ENCODE data around the gene TIPRL. TPM values are rescaled to one million over a fixed set of nuclear protein-coding genes. Genes with fewer than 3 reads are reported as not detected.

The TIPRL gene
- total and polyA plus RNA-seq, 11 donors: 11.8 to 39.4 (median 32.7) TPM

DNA sequence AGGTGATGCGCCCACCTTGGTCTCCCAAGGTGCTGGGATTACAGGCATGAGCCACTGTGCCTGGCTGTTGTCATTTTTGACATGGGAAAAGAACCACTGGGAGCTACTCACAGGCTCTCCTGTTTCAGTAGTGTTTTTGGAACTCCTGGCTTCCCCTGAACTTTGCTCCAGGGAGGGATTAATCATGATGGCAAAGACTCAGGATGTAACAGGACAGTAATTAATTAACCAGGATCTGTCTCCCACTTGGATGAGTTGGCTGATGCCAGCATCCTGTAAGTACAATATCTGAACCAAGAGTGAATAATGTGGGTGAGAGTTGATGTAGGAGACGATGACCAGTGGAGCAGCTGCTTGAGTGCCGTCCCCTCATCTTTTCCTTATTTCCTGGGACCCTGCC, 51.9 kb downstream of the TIPRL start:
- intact Hi-C loops (cut with DNase I): no loop called here
- DNase-seq (no peak), ATAC-seq (no peak)
- WGBS, 4 donors: 95 to 100% (median 97%) methylated on average over 3 of the region's 3 CpGs
- Histone ChIP-seq H3K36me3 (peaks cover 0 to 59% (median 45%) of the 10 kb centered on the region in 9 donors), H3K9me3 (no peaks in the 10 kb centered on the region), H3K27me3 (no peaks in the 10 kb centered on the region), H3K27ac (no peak overlapping the region), H3K4me1 (peaks cover 0 to 58% (median 32%) of the 10 kb centered on the region in 12 donors), H3K4me3 (no peak overlapping the region)
- TF ChIP-seq, protein P1, sequence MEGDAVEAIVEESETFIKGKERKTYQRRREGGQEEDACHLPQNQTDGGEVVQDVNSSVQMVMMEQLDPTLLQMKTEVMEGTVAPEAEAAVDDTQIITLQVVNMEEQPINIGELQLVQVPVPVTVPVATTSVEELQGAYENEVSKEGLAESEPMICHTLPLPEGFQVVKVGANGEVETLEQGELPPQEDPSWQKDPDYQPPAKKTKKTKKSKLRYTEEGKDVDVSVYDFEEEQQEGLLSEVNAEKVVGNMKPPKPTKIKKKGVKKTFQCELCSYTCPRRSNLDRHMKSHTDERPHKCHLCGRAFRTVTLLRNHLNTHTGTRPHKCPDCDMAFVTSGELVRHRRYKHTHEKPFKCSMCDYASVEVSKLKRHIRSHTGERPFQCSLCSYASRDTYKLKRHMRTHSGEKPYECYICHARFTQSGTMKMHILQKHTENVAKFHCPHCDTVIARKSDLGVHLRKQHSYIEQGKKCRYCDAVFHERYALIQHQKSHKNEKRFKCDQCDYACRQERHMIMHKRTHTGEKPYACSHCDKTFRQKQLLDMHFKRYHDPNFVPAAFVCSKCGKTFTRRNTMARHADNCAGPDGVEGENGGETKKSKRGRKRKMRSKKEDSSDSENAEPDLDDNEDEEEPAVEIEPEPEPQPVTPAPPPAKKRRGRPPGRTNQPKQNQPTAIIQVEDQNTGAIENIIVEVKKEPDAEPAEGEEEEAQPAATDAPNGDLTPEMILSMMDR (IDR thresholded peaks at IDR 0.05): no peak
- no peak for TF ChIP-seq POLR2A (IDR thresholded peaks at IDR 0.05)

DNA sequence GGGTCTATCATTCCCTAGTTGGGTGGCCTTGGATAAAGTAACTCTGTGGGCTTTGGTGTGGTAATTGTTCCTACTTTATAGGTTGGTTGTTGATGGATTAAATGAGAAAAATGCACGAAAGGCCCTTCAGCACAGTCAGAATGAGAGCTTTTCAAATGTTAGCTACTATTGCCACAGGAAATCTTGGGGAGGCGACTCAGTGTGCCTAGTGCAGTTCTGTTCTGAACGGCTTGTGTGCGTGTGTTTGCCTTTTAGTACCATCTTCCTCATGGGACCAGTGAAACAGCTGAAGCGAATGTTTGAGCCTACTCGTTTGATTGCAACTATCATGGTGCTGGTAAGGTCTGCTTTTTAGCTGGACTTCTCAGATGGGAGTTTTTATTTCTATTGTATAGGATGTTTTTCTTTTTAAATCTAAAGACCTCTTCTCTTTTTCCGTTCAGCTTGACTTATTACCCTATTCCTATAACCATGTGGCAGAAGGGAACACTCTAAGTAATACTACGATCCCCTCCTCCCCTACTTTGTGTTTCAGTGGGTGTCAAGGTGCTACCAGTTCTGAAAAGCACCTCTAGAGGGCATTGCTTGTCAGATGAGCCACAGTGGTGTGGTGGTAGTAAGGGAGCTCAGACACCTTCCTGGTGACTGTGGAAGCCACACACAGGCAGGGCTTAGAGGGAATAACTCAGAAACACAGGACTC, 56.2 kb downstream of the TIPRL start:
- DNase-seq (no peak), ATAC-seq (peak; percentile 46 to 67 (median 63))
- no peak overlapping the region for H3K27ac ChIP-seq
- H3K9me3 ChIP-seq: no peaks in the 10 kb centered on the region
- peaks cover 0 to 29% (median 9%) of the 10 kb centered on the region in 12 donors for H3K4me1 ChIP-seq
- H3K36me3 ChIP-seq: peaks cover 0 to 97% (median 88%) of the 10 kb centered on the region in 9 donors
- H3K4me3 ChIP-seq: no peak overlapping the region
- intact Hi-C loops (cut with DNase I): no loop called here
- WGBS, 4 donors: 92 to 95% (median 93%) methylated on average over 8 of the region's 8 CpGs
- H3K27me3 ChIP-seq: no peaks in the 10 kb centered on the region
- TF ChIP-seq POLR2A (IDR thresholded peaks at IDR 0.05): no peak
- TF ChIP-seq, protein P1 (IDR thresholded peaks at IDR 0.05): peak; percentile 31 to 59 (median 46)

- Histone ChIP-seq H3K27me3 (no peaks in the 10 kb centered on the region), H3K4me3 (no peak overlapping the region), H3K9me3 (no peaks in the 10 kb centered on the region), H3K4me1 (peaks cover 0 to 27% (median 9%) of the 10 kb centered on the region in 12 donors), H3K27ac (peak overlapping the region in 1 of 12 donors; percentile 35), H3K36me3 (peaks cover 0 to 99% (median 93%) of the 10 kb centered on the region in 9 donors)
- intact Hi-C loops (cut with DNase I): no loop called here
- ATAC-seq (peak in 1 of 4 donors; percentile 20), DNase-seq (no peak)
- TF ChIP-seq, protein P1 (IDR thresholded peaks at IDR 0.05): no peak
- TF ChIP-seq POLR2A (IDR thresholded peaks at IDR 0.05): no peak
These were observed 56.8 kb downstream of the TIPRL start for GRCh38 chr1:168235548-168235885.

DNA sequence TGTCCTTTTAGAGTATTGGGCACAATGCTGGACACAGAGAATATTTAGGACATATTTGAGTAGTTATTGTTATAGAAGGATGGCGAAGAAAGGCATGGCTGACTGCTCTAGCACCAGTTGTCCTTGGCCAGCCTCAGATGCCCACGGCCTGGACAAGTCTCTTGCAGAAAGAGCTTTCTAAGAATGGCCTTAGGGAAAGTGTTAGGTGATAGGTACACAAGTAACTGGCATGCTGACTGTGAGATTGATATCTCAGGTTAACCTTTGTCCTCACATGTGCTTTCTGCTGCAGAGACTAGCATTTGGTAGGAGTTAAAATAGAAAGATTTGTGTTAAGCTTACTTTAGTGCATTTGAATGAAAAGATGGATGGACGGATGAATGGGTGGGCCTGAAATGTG, 57.2 kb downstream of the TIPRL start:
- 81 to 88% (median 83%) methylated on average over 3 of the region's 3 CpGs for WGBS, 4 donors
- Histone ChIP-seq H3K36me3 (peaks cover 0 to 100% (median 96%) of the 10 kb centered on the region in 9 donors), H3K27me3 (no peaks in the 10 kb centered on the region), H3K27ac (peak overlapping the region in 1 of 12 donors; percentile 35), H3K4me3 (no peak overlapping the region), H3K4me1 (peaks cover 0 to 25% (median 9%) of the 10 kb centered on the region in 12 donors), H3K9me3 (no peaks in the 10 kb centered on the region)
- DNase-seq (no peak), ATAC-seq (no peak)
- intact Hi-C loops (cut with DNase I): no loop called here
- TF ChIP-seq POLR2A (IDR thresholded peaks at IDR 0.05): no peak
- TF ChIP-seq, protein P1 (IDR thresholded peaks at IDR 0.05): no peak

All from heart left ventricle (tissue), 16 donors.